ENCODE data around the gene NAALADL2. TPM values are rescaled to one million over a fixed set of nuclear protein-coding genes. Genes with fewer than 3 reads are reported as not detected.

NAALADL2 gene
- total RNA-seq, 1 experiment from 2014 or later = 1.6 TPM

DNA sequence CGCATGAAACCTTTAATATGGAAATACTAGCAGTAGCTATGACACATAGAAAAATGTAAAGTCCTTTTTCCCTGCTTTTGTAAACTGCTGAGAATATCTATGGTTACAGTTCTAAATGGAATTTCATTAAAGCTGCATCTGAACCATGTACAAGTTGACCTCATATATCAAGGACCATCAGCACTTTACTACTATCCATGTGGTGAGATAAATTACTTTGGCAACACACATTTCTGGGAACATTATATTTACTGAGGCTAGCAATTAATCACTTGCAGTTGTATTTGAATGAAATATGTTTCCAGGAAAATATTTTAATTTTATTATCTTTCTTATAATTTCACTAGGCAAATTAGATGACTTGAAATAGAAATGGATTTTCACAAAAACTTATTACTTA, 545.5 kb downstream of the NAALADL2 start:
- Histone ChIP-seq H4K20me1 (ENCODE audit: control insufficient read depth, insufficient read depth, insufficient read length) (no peaks in the 10 kb centered on the region), H2BK5ac (ENCODE audit: insufficient read length, low read length) (no peak overlapping the region), H3K79me1 (ENCODE audit: insufficient read depth, low read depth, low read length, poor library complexity, severe bottlenecking) (no peaks in the 10 kb centered on the region), H3K79me2 (ENCODE audit: insufficient read depth, low read length) (no peaks in the 10 kb centered on the region), H3K27me3 (ENCODE audit: insufficient read depth, low read length) (no peaks in the 10 kb centered on the region), H2BK12ac (ENCODE audit: insufficient read length, low read depth, low read length) (no peak overlapping the region), H3K9ac (ENCODE audit: extremely low read depth, insufficient read length, low read length) (no peak overlapping the region), H4K8ac (replicated peaks; ENCODE audit: insufficient read length, low read depth, low read length) (no peak overlapping the region), H3K56ac (ENCODE audit: insufficient read length, low read depth, low read length) (no peak overlapping the region), H2AK5ac (ENCODE audit: insufficient read length, low read length) (no peak overlapping the region), H2BK120ac (ENCODE audit: low read depth, low read length, poor library complexity, severe bottlenecking) (no peak overlapping the region), H3T11ph (ENCODE audit: low read length) (no peak overlapping the region), H4K5ac (ENCODE audit: insufficient read length, low read depth, low read length) (no peak overlapping the region), H3K4me1 (ENCODE audit: insufficient read depth, low read length) (no peaks in the 10 kb centered on the region), H3K23ac (ENCODE audit: insufficient read length, low read depth, low read length) (no peak overlapping the region), H3K4me2 (ENCODE audit: insufficient read depth, insufficient read length, low read length) (no peak overlapping the region), H3K9me3 (ENCODE audit: control insufficient read depth, low read depth, low read length) (no peaks in the 10 kb centered on the region), H2BK20ac (ENCODE audit: low read depth, low read length, poor library complexity, severe bottlenecking) (no peak overlapping the region), H3K18ac (ENCODE audit: insufficient read length, low read depth, low read length) (no peak overlapping the region), H3K14ac (ENCODE audit: insufficient read depth, low read length) (no peak overlapping the region), H3K4ac (ENCODE audit: low read depth, low read length) (no peak overlapping the region), H3K23me2 (ENCODE audit: insufficient read length, low read depth, low read length, poor library complexity, severe bottlenecking) (no peaks in the 10 kb centered on the region), H4K91ac (ENCODE audit: insufficient read length, low read depth, low read length) (no peak overlapping the region), H2BK15ac (ENCODE audit: low read depth, low read length) (no peak overlapping the region), H3K27ac (ENCODE audit: insufficient read length, low read depth, low read length) (no peak overlapping the region), H2AFZ (ENCODE audit: low read length) (no peak overlapping the region)
- no peaks in the 10 kb centered on the region for H3K27me3 Mint-ChIP-seq (ENCODE audit: low read depth)
- TF ChIP-seq, protein P1, sequence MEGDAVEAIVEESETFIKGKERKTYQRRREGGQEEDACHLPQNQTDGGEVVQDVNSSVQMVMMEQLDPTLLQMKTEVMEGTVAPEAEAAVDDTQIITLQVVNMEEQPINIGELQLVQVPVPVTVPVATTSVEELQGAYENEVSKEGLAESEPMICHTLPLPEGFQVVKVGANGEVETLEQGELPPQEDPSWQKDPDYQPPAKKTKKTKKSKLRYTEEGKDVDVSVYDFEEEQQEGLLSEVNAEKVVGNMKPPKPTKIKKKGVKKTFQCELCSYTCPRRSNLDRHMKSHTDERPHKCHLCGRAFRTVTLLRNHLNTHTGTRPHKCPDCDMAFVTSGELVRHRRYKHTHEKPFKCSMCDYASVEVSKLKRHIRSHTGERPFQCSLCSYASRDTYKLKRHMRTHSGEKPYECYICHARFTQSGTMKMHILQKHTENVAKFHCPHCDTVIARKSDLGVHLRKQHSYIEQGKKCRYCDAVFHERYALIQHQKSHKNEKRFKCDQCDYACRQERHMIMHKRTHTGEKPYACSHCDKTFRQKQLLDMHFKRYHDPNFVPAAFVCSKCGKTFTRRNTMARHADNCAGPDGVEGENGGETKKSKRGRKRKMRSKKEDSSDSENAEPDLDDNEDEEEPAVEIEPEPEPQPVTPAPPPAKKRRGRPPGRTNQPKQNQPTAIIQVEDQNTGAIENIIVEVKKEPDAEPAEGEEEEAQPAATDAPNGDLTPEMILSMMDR (conservative IDR thresholded peaks at IDR 0.05) = no peak
- H3K27ac Mint-ChIP-seq = no peak overlapping the region
- no CpG with 5 or more reads among the region's 1 CpG for WGBS (ENCODE audit: extremely low coverage, insufficient read length, low lambda C conversion rate)
- H3K4me1 Mint-ChIP-seq = peaks cover 0 to 1% of the 10 kb centered on the region in 2 experiments; a peak in 1 of 4 replicates
- H3K4me3 Mint-ChIP-seq = no peak overlapping the region
- DNase-seq = no peak
- H3K9me3 Mint-ChIP-seq = no peaks in the 10 kb centered on the region
- H3K36me3 Mint-ChIP-seq (ENCODE audit: insufficient read depth in 1 of 3, low read depth in 3 of 3) = no peaks in the 10 kb centered on the region

Measured in H9 (cell line).